T-helper 9 cell (primary cell): ENCODE data around the gene SMLR1.

Experiments
- DNase-seq: peaks from one replicate; pipeline ENCODE4 v3.0.0-alpha.2; 2020

The SMLR1 gene

GRCh38 chr6:130825772-130826441 is 1.3 kb upstream of the SMLR1 start:
- no peak for DNase-seq

GRCh38 chr6:130826442-130827246 is 562 bp upstream of the SMLR1 start:
- no peak for DNase-seq

GRCh38 chr6:130829333-130829910 is 2.2 kb downstream of the SMLR1 start:
- DNase-seq = no peak

GRCh38 chr6:130831607-130832006 is 4.4 kb downstream of the SMLR1 start:
- no peak for DNase-seq

GRCh38 chr6:130833569-130833968 is 6.4 kb downstream of the SMLR1 start:
- no peak for DNase-seq

GRCh38 chr6:130834482-130835251 is 7.5 kb downstream of the SMLR1 start:
- no peak for DNase-seq

- DNase-seq = no peak
Observed at GRCh38 chr6:130836055-130836640, 8.9 kb downstream of the SMLR1 start.

GRCh38 chr6:130837067-130837466 is 9.9 kb downstream of the SMLR1 start:
- DNase-seq = no peak

- DNase-seq = no peak
Observed at GRCh38 chr6:130838250-130838860, 11.1 kb downstream of the SMLR1 start.

- no peak for DNase-seq
Observed at GRCh38 chr6:130838951-130839350, 11.7 kb downstream of the SMLR1 start.

GRCh38 chr6:130839379-130839778 is 12.2 kb downstream of the SMLR1 start:
- no peak for DNase-seq

- no peak for DNase-seq
Observed at GRCh38 chr6:130840050-130840449, 12.8 kb downstream of the SMLR1 start.

- no peak for DNase-seq
Observed at GRCh38 chr6:130841128-130841728, 14.0 kb downstream of the SMLR1 start.

- no peak for DNase-seq
Observed at GRCh38 chr6:130843575-130844320, 16.5 kb downstream of the SMLR1 start.

GRCh38 chr6:130846501-130846900 is 19.3 kb downstream of the SMLR1 start:
- no peak for DNase-seq

- DNase-seq = no peak
Observed at GRCh38 chr6:130847001-130847910, 20.1 kb downstream of the SMLR1 start.

GRCh38 chr6:130848945-130849344 is 21.7 kb downstream of the SMLR1 start:
- DNase-seq = no peak

- DNase-seq = no peak
Observed at GRCh38 chr6:130849594-130849993, 22.4 kb downstream of the SMLR1 start.

- no peak for DNase-seq
Observed at GRCh38 chr6:130851026-130851425, 23.8 kb downstream of the SMLR1 start.
